IPS-18a (cell line): ENCODE results near the gene RAB4B.
A peak's percentile ranks its signal among the peaks of the same experiment; 100 is the strongest.

Source experiments
- H3K27ac ChIP-seq: one replicate; pipeline ENCODE4 v1.5.1; 2013; ENCODE audit warnings: low read length
- H3K27me3 ChIP-seq: one replicate; pipeline ENCODE4 v1.6.1; 2013; ENCODE audit warnings: mild to moderate bottlenecking, low read length; ENCODE audit not compliant: control insufficient read depth, insufficient read depth
- H3K36me3 ChIP-seq: one replicate; pipeline ENCODE4 v1.6.1; 2013; ENCODE audit warnings: low read depth, low read length; ENCODE audit not compliant: control insufficient read depth
- H3K4me1 ChIP-seq: one replicate; pipeline ENCODE4 v1.6.1; 2013; ENCODE audit warnings: low read depth, low read length; ENCODE audit not compliant: control insufficient read depth
- H3K4me3 ChIP-seq: one replicate; pipeline ENCODE4 v1.5.1; 2013; ENCODE audit warnings: low read length
- H3K9ac ChIP-seq: one replicate; pipeline ENCODE4 v1.6.1; 2013; ENCODE audit warnings: mild to moderate bottlenecking, low read length, moderate library complexity
- H3K9me3 ChIP-seq: one replicate; pipeline ENCODE4 v1.6.1; 2013; ENCODE audit warnings: low read depth, low read length; ENCODE audit not compliant: control insufficient read depth

The RAB4B gene

DNA sequence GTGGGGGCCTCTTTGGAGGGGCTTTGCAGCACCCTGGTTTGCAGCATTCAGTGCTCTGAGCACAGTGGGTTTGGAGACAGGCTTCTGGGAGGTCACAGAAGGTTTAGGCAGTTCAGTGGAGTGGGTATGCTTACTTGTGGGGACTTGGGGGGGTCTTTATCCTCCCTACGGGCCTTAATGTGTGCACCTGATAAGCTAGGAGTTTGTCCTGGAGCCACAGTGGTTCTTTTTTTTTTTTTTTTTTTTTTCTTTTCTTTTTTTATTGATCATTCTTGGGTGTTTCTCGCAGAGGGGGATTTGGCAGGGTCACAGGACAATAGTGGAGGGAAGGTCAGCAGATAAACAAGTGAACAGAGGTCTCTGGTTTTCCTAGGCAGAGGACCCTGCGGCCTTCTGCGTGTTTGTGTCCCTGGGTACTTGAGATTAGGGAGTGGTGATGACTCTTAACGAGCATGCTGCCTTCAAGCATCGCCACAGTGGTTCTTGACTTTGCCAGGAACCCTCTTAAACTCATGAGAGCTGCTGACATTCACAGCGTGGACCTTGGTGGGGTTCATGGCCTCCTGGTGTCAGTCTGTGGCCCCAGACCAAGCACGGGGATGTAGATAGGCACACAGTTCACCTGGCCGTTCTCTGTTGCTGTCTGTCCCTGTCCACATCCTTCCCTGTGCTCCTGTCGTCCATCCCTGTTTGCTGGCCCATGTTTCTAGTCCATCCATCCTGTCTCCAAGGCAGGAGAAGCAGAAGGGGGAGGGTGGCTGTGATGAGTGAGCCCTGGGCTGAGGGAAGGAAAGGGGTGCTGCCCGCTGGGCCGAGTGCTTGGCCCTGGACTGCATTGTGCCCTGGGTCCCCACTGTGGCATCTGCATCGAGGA lies 23.6 kb downstream of the RAB4B start:
- Histone ChIP-seq H3K36me3 (peaks cover 42% of the 10 kb centered on the region), H3K27me3 (no peaks in the 10 kb centered on the region), H3K4me3 (no peak overlapping the region), H3K27ac (no peak overlapping the region), H3K9ac (no peak overlapping the region), H3K9me3 (no peaks in the 10 kb centered on the region), H3K4me1 (peaks cover 29% of the 10 kb centered on the region)

DNA sequence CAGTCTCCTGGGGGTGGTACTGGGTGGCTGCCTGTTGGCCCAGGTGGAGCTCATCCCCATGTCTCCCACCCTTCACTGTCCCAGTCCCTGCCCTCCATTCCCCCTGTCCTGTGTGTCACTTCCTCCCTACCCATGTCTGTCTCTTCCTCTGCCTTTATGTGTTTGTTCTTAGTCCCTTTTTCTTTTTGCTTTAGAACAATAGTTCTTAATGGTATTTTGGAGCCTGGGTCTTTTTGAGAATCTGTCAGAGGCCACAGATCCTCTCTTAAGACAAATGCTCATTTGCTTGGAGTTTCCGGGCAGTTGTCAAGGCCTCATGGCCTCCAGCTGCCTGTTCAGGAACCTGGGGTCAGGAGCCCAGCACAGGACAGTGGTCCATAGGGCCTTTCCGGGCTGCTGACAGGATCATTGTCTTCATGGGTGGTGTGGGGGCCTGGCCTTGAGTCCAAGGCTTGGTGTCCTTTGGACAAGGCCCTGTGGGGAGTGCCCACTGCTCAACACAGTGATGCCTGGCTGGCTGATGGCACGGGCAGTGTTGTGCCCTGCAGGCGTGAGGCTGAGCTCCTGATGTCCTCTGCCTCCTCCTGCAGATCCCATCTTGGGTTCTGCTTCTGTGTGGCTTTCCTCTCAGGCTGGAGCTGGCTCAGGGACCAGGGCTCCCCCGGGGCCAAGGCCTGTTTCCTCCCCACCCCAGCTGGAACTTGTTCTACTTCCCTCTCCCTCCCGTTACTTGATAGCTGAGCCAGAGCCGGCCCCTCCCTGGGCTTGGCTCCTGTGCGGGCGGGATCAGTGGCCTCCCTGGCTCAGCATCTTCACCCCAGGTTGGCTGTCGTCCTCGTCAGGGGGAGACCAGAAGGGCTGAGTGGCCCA lies 24.5 kb downstream of the RAB4B start:
- H3K27me3 ChIP-seq = no peaks in the 10 kb centered on the region
- peaks cover 47% of the 10 kb centered on the region for H3K36me3 ChIP-seq
- H3K4me1 ChIP-seq = peaks cover 35% of the 10 kb centered on the region
- H3K9ac ChIP-seq = no peak overlapping the region
- H3K4me3 ChIP-seq = no peak overlapping the region
- no peaks in the 10 kb centered on the region for H3K9me3 ChIP-seq
- no peak overlapping the region for H3K27ac ChIP-seq

DNA sequence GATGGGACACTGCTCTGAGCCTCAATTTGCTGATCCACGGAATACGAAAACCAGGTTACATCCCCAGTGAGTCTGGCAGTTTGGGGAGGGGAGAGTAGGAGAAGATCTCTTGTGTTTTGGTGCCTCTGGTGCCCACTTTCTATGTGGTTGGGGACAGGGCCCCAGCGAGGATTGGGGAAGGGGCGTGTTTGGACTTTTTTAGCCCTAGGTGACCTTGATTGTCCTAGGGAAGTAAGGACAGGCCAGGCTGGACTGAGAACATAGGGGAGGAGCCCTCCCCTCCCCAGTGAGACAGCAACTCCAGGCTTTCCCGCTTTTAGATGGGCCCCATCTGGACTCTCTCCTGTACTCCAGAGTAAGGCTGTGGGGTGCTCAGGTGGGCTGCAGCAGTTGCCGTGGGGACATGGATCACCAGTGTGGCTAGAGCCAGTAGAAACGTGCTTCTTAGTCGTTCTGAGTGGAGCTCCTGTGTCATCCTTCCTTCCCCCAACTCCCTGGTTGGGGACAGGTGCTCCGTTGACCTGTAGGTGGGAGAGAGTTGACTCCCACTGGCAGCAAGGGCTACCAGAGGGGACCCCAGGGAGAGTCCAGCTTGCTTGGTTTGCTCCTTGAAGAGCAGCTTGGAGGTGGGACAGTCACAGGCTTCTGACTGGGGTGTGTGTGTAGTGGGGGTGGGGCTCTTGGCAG lies 25.3 kb downstream of the RAB4B start:
- Histone ChIP-seq H3K27ac (peak overlapping the region; percentile 2), H3K4me1 (peaks cover 35% of the 10 kb centered on the region), H3K36me3 (peaks cover 54% of the 10 kb centered on the region), H3K4me3 (no peak overlapping the region), H3K27me3 (no peaks in the 10 kb centered on the region), H3K9ac (no peak overlapping the region), H3K9me3 (no peaks in the 10 kb centered on the region)

DNA sequence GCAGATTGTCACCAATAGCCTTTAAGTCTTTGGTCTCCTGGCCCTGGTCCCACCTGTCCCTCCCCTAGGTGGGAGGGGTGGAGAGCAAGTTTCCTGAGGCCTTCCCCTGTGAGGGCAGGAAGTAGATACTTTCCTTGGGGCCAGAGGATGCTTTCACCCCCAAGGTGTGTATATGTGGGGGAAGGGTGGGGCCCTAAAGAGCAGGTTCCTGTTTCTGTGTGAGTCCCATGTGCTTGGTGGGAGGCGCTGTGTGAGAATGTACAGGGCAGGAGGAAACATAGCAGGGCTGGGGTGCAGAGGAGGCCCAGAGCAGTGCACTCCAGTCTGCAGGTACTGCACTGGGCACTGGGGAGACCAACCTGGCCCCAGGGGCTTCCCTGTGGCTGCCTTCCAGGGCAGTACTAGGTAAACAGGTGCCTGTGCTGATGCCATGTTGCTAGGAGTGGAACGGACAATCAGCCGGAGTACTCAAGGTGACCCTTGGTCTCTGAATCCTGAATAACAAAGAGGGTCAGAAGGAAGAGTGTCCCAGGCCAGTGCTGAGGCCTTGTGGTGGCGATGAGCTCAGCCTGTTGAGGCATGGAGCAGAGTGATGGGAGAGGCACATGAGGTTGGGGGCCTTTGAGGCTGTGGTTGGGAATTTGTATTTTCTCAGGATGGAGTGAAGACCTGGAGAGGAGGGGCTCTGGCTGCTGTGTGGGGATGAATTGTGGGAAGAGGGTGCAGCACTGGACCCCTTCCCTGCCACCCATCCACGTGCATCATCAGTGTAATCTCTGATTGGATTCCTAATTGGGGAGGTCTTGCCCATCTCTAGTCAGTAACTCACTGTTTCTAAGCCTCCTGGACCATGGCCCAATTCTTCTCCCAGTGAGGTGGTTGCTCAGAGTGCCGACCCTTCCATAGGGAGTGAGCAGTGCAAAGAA lies 26.1 kb downstream of the RAB4B start:
- H3K27ac ChIP-seq = no peak overlapping the region
- no peaks in the 10 kb centered on the region for H3K27me3 ChIP-seq
- H3K9me3 ChIP-seq = no peaks in the 10 kb centered on the region
- H3K9ac ChIP-seq = peak overlapping the region; percentile 7
- peaks cover 35% of the 10 kb centered on the region for H3K4me1 ChIP-seq
- peaks cover 58% of the 10 kb centered on the region for H3K36me3 ChIP-seq
- H3K4me3 ChIP-seq = no peak overlapping the region

DNA sequence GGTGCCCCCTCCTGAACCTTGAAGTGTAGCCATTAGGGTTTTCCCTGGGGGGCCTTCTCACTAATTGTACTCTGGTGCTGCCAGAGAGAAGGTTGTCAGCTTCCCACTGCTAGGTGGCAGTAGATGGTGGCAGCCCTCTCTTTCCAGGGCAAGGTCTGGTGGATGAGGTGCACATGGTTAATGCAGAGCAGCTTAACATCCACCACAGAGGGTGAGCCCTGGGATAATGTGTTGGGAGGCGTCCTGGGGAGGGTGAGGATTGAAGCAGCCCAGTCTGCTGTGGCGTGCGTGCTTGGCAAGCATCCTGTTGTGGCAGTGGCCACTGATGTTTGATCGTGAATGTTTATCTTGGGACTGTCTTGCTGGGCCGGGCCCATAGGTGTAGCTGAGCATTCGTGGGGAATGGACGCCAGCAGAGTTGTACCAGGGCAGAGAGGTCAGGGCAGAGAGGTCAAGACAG lies 26.8 kb downstream of the RAB4B start:
- no peak overlapping the region for H3K4me3 ChIP-seq
- H3K27me3 ChIP-seq = no peaks in the 10 kb centered on the region
- H3K9me3 ChIP-seq = no peaks in the 10 kb centered on the region
- H3K4me1 ChIP-seq = peaks cover 36% of the 10 kb centered on the region
- H3K27ac ChIP-seq = no peak overlapping the region
- H3K9ac ChIP-seq = peak overlapping the region; percentile 7
- peaks cover 60% of the 10 kb centered on the region for H3K36me3 ChIP-seq

DNA sequence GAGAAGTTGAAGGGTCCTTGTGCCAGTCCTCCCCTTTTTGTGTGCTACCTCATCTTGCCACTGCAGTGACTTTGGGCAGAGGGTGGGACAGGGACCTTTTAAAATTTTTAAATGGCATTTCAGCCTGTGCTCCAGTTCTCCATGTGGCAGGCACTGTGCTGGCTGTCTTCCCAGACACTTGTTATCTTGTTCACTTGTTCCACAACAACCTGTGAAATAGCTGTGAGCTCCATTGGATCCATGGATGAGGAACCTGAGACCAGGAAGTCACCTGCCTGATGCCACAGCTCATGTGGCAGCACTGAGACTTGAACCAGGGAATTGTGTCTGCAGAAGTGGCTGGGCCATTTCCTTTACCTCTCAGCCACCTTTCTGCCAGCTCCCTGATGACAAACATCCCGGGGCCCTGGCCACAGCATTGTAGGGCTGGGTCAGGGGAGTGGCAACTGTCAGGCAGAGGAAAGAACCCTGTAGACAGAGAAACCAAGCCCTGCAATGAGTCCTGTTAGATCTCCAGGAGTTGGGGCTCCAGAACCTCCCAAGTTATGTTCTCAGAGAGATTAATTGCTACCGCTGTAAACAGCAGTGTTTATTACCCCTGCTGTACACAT lies 27.3 kb downstream of the RAB4B start:
- Histone ChIP-seq H3K9me3 (no peaks in the 10 kb centered on the region), H3K4me3 (no peak overlapping the region), H3K27ac (no peak overlapping the region), H3K36me3 (peaks cover 60% of the 10 kb centered on the region), H3K27me3 (no peaks in the 10 kb centered on the region), H3K4me1 (peaks cover 40% of the 10 kb centered on the region), H3K9ac (no peak overlapping the region)

DNA sequence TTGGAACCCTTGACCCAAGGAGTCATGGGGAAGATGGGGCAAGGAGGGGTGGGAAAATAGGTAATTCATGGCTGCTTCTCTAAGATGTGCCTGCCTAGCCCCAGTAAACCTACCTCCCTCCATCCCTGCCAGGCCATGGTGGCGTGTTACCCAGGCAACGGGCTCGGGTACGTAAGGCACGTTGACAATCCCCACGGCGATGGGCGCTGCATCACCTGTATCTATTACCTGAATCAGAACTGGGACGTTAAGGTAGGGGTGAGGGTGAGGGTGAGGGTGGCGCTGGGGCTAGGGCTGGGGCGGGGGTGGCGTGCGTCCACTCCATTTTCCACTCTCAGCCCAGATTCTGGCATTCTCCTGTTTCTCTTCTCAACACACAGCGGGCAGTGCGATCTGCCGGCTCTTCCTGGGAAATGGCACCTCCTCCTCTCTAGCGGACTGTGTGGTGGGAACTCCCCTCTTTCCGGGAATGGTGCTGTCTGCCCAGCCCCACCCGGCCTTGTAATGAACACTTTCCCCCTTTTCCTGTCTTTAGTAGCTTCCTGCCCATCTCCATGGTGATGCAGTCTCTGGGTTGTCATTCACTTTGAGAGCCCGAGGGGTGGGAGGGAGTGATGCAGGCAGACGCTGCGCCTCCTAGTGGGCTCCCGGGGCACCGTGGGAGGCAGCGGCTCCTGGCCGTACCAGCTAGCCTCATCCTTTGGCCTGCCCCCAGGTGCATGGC lies 28.5 kb downstream of the RAB4B start:
- H3K36me3 ChIP-seq = peaks cover 50% of the 10 kb centered on the region
- H3K9me3 ChIP-seq = no peaks in the 10 kb centered on the region
- peak overlapping the region; percentile 41 for H3K4me3 ChIP-seq
- H3K27ac ChIP-seq = peak overlapping the region; percentile 79
- no peak overlapping the region for H3K9ac ChIP-seq
- peaks cover 3% of the 10 kb centered on the region for H3K27me3 ChIP-seq
- peaks cover 44% of the 10 kb centered on the region for H3K4me1 ChIP-seq

DNA sequence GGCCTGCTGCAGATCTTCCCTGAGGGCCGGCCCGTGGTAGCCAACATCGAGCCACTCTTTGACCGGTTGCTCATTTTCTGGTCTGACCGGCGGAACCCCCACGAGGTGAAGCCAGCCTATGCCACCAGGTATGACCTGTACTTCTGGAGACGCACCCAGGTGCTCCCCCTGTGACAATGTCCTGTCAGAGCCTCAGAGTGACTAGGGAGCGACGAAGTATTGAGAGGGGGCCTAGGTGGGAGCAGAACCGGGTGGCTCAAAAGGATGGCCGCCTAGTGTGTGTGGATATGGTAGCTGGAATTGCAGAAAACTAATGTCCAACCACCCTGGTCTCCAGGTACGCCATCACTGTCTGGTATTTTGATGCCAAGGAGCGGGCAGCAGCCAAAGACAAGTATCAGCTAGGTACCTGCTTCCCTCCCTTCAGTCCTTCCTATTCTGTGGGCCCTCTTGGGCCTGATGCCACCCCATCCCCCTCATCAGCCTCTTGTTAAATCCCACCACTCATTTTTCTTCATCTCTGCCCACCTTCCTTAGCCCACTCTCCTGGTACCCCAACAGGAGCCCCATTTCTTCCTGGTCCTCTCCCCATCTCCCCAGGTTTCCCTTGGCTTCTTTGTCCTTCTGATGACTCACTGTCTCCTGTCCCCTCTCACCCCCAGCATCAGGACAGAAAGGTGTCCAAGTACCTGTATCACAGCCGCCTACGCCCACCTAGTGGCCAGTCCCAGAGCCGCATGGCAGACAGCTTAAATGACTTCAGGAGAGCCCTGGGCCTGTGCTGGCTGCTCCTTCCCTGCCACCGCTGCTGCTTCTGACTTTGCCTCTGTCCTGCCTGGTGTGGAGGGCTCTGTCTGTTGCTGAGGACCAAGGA lies 29.3 kb downstream of the RAB4B start:
- H3K4me1 ChIP-seq = peaks cover 44% of the 10 kb centered on the region
- H3K4me3 ChIP-seq = no peak overlapping the region
- no peak overlapping the region for H3K27ac ChIP-seq
- H3K9me3 ChIP-seq = no peaks in the 10 kb centered on the region
- H3K27me3 ChIP-seq = peaks cover 10% of the 10 kb centered on the region
- H3K36me3 ChIP-seq = peaks cover 43% of the 10 kb centered on the region
- H3K9ac ChIP-seq = no peak overlapping the region

DNA sequence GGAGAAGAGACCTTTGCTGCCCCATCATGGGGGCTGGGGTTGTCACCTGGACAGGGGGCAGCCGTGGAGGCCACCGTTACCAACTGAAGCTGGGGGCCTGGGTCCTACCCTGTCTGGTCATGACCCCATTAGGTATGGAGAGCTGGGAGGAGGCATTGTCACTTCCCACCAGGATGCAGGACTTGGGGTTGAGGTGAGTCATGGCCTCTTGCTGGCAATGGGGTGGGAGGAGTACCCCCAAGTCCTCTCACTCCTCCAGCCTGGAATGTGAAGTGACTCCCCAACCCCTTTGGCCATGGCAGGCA lies 29.9 kb downstream of the RAB4B start:
- Histone ChIP-seq H3K4me1 (peaks cover 42% of the 10 kb centered on the region), H3K9me3 (no peaks in the 10 kb centered on the region), H3K4me3 (no peak overlapping the region), H3K36me3 (peaks cover 38% of the 10 kb centered on the region), H3K27me3 (peaks cover 13% of the 10 kb centered on the region), H3K27ac (no peak overlapping the region), H3K9ac (no peak overlapping the region)
